ENCODE measurements around the gene GREB1L.

The GREB1L gene

DNA sequence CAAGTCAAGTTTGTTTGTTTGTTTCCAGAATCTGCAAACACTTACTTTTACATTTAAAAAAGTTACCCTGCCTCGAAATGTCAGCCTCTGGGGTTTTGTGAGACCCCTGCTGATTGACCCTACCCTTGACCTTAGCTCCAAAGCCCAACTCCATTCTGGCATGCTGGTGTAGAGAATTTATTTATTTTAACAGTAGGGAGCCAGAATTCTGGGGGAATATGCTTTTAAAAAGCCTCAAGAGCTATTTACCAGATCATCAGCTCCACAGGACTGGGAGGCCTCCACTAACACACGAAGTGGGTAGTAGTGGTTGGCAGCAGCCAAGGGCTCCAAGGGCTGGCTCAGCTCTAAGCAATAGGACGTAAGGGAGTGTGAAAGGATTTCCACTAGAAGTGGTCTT is 23.2 kb upstream of the GREB1L start:
- TF ChIP-seq, protein P1, sequence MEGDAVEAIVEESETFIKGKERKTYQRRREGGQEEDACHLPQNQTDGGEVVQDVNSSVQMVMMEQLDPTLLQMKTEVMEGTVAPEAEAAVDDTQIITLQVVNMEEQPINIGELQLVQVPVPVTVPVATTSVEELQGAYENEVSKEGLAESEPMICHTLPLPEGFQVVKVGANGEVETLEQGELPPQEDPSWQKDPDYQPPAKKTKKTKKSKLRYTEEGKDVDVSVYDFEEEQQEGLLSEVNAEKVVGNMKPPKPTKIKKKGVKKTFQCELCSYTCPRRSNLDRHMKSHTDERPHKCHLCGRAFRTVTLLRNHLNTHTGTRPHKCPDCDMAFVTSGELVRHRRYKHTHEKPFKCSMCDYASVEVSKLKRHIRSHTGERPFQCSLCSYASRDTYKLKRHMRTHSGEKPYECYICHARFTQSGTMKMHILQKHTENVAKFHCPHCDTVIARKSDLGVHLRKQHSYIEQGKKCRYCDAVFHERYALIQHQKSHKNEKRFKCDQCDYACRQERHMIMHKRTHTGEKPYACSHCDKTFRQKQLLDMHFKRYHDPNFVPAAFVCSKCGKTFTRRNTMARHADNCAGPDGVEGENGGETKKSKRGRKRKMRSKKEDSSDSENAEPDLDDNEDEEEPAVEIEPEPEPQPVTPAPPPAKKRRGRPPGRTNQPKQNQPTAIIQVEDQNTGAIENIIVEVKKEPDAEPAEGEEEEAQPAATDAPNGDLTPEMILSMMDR (IDR thresholded peaks at IDR 0.05; ENCODE audit: low read depth, low read length): no peak
- Histone ChIP-seq H3K4me3 (ENCODE audit: low read depth, low read length) (no peak overlapping the region), H3K27me3 (no peaks in the 10 kb centered on the region), H3K4me1 (no peaks in the 10 kb centered on the region), H3K36me3 (no peaks in the 10 kb centered on the region), H3K9me3 (no peaks in the 10 kb centered on the region)
- no peak for DNase-seq

GRCh38 chr18:21230436-21230835 is 11.6 kb upstream of the GREB1L start:
- Histone ChIP-seq H3K36me3 (no peaks in the 10 kb centered on the region), H3K4me3 (ENCODE audit: low read depth, low read length) (no peak overlapping the region), H3K4me1 (no peaks in the 10 kb centered on the region), H3K9me3 (no peaks in the 10 kb centered on the region), H3K27me3 (no peaks in the 10 kb centered on the region)
- no peak for DNase-seq
- TF ChIP-seq, protein P1 (IDR thresholded peaks at IDR 0.05; ENCODE audit: low read depth, low read length): no peak

DNA sequence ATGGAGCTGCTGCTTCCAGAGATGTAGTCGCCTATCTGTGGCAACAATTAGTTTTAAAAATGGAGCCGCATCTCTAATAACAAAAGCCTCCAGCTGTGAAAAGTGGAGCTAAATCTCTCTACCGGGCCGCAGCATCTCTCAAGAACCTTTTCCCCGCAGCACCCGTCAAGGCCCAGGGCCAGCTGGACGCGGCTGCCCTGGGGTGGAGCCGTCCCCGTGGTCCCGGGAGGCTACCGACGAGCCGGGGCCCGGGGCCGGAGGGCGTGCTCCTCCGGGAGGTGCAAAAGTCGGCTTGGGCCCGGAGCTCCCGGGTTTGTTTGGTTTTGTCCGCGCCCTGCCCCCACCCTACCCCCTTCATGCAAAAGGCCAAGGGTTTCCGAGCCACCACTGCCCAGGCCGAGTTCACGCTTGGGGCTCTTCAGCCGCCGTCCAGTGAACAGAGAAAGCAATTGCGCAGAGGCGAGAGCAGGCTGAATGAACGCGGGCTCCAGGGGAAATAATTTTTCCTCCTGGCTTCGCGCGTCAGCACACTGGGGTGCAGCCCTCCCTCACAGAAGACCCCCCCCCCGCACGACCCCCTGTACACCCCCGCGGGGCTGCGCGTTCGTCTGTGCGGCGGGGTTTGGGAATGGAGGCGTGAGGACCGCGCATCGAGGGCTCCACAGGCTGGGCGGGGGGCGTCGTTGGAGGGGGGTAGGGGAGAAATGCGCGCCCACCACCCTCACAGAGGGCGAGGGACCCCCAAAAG is 557 bp upstream of the GREB1L start:
- peaks cover 24% of the 10 kb centered on the region for H3K27me3 ChIP-seq
- no peak overlapping the region for H3K4me3 ChIP-seq (ENCODE audit: low read depth, low read length)
- no peak for DNase-seq
- no peaks in the 10 kb centered on the region for H3K9me3 ChIP-seq
- no peaks in the 10 kb centered on the region for H3K4me1 ChIP-seq
- TF ChIP-seq, protein P1 (IDR thresholded peaks at IDR 0.05; ENCODE audit: low read depth, low read length): no peak
- no peaks in the 10 kb centered on the region for H3K36me3 ChIP-seq

DNA sequence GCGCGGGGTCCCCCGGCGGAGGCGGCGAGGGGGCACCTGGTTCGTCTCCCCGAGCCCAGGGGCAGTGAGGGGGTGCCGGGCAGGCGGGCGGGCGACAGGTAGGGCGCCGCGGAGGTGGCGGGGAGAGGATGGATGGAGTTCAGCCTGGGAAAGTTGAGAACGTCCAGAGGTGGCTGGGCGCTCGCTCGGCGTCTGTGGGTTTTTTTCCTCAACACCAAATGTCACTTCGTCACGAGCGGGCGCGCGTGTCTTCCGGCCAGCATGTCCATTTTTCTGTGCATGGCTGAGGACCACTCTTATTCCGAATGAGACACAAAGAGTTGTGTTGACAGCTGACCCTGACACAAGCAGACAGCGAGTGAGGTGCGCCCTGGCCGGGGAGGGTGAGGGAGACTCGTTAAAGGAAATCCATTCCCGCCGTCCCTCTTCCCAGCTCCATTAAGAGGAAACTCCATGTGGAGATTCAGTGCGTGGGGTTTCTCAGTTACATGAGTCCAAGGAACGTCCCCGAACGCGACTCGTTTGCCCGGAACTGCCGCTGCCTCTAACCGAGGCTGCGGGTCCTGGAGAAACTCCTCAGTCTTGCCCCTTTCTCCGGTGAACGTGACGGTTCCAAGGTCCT is 859 bp downstream of the GREB1L start:
- TF ChIP-seq, protein P1 (IDR thresholded peaks at IDR 0.05; ENCODE audit: low read depth, low read length): no peak
- Histone ChIP-seq H3K4me1 (no peaks in the 10 kb centered on the region), H3K27me3 (peaks cover 24% of the 10 kb centered on the region), H3K9me3 (no peaks in the 10 kb centered on the region), H3K36me3 (no peaks in the 10 kb centered on the region), H3K4me3 (ENCODE audit: low read depth, low read length) (no peak overlapping the region)
- DNase-seq: peak; percentile 4

DNA sequence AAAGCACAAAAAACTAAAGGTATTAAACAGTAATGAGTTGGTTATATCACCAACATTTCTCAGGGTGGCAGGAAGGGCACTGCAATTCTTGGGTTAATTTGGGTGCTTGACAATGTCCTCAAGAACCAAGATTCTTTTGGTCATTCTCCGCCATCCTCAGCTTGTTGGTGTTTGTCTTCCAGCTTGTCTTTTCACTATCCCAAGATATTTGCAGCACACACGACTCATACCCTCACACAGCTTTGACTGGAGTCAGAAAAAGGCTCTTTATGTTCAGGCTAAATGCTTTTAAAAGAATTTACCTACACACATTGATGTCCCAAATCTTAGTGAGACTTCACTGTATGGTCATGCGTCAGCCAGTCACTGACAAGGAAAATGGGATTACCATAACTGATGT is 12.5 kb downstream of the GREB1L start:
- Histone ChIP-seq H3K27me3 (no peaks in the 10 kb centered on the region), H3K4me1 (no peaks in the 10 kb centered on the region), H3K36me3 (no peaks in the 10 kb centered on the region), H3K4me3 (ENCODE audit: low read depth, low read length) (no peak overlapping the region), H3K9me3 (no peaks in the 10 kb centered on the region)
- no peak for DNase-seq
- TF ChIP-seq, protein P1 (IDR thresholded peaks at IDR 0.05; ENCODE audit: low read depth, low read length): no peak

DNA sequence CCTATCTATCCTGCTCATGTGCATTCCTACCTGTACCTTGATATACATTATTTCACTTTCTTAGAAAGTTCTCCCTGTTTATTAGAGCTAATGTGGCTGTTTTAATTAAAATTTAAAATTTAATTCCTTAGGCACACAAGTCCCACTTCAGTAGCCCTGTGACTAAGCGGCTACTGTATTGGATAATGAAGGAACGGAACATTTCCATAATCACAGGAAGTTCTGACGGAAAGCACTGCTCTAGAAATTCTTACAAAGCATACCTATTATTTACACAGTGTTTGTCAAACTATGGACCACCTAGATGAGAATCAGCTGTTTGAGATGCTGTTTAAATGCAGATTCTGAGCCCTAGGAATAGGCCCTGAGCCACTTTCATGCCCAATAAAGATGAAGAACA is 13.2 kb downstream of the GREB1L start:
- H3K4me3 ChIP-seq (ENCODE audit: low read depth, low read length): no peak overlapping the region
- no peaks in the 10 kb centered on the region for H3K4me1 ChIP-seq
- H3K9me3 ChIP-seq: no peaks in the 10 kb centered on the region
- H3K27me3 ChIP-seq: no peaks in the 10 kb centered on the region
- no peaks in the 10 kb centered on the region for H3K36me3 ChIP-seq
- TF ChIP-seq, protein P1 (IDR thresholded peaks at IDR 0.05; ENCODE audit: low read depth, low read length): no peak
- DNase-seq: no peak

All from BE2C (cell line).